Superior temporal gyrus (tissue), 1 donor: Measurements from ENCODE around the gene CNRIP1.
A peak's percentile ranks its signal among the peaks of the same experiment; 100 is the strongest.
"Not testable (repeated sequence)": the region's sequence is repeated elsewhere in the genome, so short reads cannot be mapped to it uniquely, and the experiment has no call there.

Experiments used
- DNase-seq: peaks from one replicate; pipeline ENCODE4 v3.0.0-alpha.2; 2016; ENCODE audit errors: extremely low spot score

Gene CNRIP1, protein sequence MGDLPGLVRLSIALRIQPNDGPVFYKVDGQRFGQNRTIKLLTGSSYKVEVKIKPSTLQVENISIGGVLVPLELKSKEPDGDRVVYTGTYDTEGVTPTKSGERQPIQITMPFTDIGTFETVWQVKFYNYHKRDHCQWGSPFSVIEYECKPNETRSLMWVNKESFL

DNA sequence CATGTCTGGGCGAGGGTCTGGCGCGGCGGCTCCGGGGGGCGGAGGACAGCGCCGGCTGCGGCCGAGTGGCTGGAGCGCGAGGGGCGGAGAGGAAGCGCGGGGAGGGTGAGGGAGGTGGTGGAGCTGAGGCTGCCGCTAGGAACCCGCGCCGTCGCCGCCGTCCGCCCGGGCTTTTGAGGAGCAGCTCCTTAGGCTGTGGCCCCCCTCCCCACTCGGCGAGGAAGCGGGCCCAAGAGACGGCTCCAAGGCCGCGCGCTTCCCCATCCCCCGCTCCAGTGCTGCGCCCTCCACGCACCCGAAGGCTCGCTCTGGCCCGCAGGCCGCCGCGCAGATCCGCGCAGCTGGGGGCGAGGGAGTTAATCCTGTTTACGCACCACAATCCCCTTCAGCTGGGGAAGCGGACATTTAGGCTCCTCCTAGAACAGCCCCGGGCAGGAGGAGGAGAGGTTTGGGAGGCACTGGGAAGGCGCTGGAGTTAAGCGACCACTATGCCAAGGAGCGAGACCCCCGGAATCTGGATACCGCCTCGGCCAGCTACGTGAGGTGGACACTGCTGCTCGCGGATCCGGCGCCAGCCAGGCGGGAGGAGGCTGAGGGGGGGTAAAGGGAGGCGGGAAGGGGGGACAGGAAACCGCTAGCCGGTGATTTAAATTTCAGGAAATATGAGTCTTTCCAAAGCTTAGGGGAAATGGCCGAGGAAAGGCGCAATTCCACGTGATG is at the start of gene CNRIP1:
Gene CNRIP1, minus strand, starts transcription at position 552 of the 720 bp plus-strand sequence. Its CDS starts 549 bp downstream, at position 3.
- DNase-seq: peak; percentile 75

DNA sequence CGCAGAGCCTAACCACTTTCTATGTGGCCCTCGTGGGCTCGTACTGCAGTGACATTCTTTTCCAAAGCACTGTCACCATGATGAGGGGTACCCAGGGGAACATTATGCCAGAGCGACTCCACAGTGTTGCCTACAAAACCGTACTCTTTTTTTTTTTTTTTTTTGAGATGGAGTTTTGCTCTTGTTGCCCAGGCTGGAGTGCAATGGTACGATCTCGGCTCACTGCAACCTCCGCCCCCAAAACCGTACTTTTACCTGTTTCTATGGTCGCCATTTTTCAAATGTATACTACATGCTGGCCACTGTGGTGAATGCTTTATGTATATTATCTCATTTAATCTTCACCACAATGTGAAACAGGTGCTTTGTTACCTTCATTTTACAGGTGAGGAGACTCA is 49.6 kb upstream of the CNRIP1 start:
- no peak for DNase-seq

DNA sequence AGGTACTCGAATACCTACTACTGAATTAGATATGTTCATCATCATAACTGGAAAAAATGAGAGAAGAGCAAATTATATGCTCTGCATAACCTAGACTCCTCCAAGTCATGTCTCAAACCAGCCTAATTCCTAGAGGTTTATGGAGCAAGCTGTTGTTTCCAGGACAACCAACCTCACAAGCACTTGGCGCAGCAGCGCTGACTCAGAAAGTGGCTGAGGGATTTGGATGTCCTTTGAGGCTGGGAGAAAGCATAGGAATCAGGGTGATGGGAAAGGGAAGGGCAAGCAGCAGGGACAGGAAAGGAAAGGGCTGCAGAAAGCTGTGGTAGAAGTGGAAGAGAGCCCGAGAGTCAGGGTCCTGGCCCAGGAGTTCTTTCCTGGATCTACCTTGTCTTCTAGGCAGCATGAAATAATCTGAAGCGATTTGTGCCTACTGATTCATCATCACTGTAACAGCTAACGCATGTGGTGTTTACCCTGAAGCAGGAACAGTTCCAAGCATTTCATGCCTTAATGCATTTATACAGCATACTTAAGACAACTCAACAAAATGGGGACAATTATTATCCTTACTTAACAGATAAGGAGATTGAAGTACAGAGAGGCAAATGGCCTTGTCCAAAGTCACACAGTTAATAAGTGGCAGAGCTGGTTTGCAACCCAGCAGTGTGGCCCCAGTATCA is 49.0 kb upstream of the CNRIP1 start:
- peak; percentile 77 for DNase-seq

DNA sequence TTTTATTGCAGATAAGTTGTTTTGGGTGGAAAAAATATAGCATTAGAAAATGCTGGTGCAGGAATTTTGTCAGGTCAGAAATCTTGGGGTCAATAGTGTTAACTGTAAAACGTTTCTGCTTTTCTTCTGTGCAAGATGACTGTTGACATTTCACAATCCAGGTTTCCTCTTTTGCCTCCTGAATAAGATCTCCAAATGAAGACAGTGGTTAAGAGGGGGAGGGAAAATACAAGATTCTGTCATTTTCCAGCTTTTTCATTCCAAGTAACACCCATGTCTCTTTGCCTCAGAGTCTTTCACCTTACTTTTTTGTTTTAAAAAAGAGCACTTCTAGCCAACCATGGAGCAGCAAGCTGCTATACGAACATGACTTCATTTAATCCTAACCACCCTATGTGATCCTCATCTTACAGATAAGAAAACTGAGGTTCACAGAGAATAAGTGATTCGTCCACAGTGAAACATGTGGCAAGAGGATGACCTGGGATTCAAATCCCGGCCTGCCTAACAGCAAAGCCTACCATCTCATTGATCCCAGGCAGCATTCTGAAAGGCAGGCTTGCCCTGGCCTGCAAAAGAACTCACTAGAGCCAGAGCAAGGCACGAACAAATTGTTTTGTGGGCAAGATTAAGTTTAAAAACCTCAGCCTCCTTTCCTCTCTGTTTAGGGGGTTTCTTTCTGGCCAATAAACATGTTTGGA is 48.4 kb upstream of the CNRIP1 start:
- peak; percentile 49 for DNase-seq

DNA sequence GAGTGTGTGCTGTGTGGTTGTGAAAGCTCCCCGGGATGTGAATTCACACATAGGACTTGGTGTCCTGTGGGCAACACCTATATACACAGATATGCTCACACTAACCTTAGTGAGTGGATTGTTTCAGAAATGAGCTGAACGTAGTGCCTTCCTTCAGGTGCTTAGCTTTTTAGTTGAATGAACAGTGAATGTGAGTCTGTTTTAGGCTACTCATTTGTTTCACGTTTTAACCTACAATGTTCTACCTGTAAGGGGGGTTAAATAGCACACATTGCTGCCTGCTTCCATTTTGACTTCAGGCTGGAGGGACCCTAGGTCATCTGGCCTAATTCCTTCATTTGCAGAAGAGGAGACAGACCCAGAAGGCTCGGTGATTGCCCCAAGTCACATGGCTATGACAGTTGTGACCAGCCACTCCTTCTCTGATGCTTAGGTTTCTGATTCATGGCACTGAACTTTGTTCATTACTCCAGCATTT is 46.4 kb upstream of the CNRIP1 start:
- DNase-seq: no peak

DNA sequence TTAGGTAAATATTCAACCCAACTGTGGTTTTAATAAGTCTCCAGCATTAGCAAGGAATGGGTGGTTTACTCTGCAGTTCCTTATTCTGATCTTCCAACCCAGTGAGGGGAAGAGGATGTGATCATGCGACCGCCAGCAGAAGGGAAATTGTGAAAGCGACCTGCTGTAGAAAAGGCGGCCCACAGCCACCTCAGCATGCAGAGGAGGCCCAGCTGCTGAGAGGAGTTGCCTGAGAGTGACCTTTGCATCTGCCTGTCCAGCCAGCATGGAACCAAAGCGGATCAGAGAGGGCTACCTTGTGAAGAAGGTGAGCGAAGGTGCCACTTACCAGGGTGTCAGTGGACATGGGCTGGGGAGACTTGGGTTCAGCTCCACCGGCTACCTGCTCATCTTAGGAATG is 45.3 kb upstream of the CNRIP1 start, which contains the start of gene PLEK:
Gene PLEK, plus strand, starts transcription at position 196 of the 400 bp plus-strand sequence. Its CDS starts 70 bp downstream, at position 266.
- no peak for DNase-seq

DNA sequence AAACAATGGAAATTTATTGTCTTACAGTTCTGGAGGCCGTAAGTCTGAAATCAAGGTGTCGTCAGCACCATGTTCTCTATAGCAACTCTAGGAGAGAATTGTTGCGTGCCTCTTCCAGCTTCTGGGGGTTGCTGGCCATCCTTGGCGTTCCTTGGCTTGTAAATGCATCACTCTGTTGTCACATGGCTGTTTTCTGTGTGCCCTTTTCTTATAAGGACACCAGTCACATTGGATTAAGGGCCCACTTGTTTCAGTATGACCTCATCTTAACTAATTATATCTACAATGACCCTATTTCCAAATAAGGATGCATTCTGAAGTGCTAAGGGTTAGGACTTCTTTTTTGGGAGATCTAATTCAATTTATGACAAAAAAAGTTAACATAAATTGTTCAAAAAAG is 44.0 kb upstream of the CNRIP1 start:
- DNase-seq: no peak

DNA sequence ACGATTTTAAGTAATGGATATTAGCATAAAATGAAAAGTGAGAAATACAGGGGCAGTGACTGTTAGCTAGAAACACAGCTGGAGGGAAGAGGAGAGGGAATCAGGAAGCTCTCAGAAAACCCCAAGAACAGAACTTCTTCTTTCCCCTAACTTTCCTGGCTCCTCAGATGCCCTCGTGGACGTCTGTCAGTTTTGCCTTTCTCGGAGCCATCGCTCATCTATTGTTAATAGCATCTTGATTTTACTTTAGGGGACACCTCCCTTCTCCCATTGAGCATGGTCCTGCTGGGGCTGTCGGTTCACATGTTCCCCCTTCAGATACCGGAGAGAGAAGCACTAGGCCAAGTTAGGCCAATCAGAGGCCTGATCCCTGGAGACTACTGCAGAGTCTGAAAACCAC is 43.0 kb upstream of the CNRIP1 start:
- DNase-seq: no peak

DNA sequence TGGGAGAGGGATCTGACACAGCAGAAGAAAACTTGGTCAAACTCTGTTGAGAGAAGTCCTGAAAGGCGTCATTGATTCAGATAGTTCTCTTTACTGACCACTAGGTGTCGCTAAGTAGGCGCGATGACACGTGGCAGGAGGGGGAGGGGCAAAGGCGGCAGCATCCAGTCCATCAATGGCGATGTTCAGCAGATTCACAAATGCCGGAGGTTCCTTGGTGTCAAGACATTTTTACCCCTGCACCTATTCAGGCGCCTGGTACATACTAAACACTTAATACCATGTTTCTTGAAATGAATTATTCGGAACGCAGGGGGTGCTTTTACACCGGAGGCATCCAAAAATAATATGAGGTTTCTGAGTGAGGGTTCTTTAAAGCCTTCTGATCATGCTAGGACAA is 42.3 kb upstream of the CNRIP1 start:
- peak; percentile 61 for DNase-seq

DNA sequence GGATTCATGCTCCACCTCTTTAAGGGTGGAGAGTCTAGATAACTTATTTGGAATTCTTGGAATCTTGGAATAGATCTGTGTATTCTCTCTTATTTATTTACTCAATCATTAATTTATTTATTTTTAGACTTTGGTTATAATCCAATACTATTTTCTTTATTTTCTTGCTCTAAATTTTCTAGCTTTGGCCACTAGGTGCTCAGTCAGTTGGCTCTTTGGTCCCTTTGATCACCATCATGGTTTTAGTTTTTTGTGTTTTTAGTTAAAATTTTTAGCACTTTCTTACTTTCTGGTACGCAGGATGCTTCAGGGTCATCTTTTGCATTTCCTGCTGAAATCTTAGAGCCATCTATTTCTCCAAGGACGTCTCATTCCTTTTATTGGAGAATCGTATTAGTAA is 40.1 kb upstream of the CNRIP1 start:
- DNase-seq: no peak

DNA sequence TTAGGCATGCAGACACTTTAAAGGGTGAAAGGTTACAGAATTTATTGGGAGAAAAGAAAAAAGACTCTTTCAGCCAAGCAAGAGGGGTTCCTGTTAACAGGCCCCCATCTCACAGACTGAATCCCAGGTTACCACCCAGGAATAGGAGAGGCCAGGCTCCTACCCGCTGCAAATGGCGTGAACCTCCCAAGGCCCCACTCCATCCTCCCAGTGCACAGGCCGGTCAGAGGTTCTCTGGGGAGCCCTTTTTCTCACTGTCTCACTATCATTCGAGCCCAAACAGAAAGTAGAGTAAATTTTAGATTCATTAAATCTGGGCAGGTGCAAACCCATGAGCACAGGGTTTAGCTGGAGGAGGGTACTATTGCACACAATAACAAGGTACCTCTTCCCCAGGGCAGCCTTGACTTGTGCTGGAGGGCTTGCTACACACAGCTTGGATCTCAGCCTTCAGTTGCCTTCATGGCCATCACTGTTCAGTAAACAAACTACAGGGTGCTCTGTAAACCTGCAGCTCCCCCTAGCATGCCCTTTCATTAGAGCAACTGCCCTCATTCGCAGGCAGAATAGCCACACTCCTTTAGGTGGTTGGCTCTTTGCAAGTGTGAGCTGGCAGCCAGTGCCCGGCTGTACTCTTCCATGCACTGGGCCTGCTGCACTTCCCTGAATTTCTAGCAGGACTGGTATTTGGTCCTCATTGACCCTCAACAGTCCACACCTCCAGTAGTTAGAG is 38.0 kb upstream of the CNRIP1 start:
- DNase-seq: peak; percentile 49

DNA sequence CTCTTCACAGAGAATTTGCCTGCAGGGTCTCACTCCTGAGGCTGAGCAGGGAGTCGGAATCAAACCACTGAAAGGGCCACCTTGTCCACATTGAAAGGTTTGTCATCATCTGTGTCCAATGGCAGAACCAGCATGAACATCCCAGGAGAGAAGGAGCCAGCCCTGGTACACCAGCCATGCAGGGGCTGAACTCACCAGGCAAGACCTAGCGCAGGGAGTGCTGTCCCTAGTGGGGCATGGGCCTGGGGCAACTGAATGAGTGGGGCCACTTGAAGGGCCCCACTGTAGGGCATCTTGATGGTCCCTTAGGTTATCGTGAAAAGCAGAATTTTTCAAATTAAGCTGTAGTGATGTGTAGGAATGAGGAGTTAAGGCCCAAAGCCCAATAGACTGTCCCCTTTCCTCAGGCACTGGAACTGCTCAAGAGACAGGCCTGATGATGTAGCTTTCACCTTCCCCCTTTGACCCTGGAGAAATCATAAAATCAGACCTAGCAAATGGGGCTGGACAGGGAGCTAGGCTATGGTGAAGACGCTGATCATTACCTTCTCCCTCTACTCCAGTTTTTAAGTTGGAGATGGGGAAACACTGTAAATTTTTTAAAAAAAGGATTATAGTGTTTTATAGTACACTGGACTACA is 37.0 kb upstream of the CNRIP1 start:
- no peak for DNase-seq

DNA sequence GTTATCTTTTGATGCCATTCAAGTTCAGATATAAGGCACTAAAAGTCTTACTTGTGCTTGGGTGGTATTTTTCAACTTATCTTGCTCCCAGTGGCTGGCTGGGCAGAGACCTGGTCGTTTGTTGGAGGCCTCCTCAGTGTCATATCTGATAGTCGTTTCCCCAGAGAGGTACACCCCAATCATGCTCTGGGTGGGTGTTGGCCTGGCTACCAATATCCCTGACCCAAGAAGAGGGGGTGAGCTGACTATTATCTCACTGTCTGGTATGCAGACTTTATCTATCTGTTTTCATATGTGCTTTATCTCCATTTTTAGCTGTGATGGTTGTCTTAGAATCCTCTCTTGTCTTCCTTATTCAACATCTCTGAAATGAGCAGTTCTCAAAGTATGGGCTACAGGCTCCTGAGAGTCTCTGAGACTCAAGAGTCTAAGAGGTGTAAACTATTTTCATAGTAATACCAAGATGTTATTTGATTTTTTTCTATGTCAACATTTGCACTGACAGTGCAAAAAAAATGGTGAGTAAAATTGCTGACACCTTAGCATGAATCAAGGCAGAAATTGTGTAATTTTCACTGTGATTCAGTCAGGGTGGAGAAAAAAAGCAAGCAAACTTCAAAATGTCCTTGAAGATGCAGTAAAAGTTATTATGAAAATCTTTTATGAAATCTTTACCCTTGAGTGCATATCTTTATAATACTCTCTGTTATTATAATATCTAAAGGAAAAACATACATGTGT is 33.1 kb upstream of the CNRIP1 start:
- no peak for DNase-seq

DNA sequence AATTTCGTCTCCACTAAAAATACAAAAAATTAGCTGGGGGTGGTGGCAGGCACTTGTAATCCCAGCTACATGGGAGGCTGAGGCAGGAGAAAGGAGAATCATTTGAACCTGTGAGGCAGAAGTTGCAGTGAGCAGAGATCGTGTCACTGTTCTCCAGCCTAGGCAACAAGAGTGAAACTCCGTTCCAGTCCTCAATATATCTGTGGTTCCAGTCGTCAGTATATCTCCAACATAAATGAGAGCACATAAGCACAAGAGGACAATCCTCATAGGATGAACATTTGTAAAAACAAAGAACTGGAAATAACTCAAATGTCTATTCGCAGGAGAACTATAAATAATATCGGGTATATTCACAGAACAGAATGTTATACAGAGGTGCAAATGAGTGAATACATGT is 32.2 kb upstream of the CNRIP1 start:
- no peak for DNase-seq

DNA sequence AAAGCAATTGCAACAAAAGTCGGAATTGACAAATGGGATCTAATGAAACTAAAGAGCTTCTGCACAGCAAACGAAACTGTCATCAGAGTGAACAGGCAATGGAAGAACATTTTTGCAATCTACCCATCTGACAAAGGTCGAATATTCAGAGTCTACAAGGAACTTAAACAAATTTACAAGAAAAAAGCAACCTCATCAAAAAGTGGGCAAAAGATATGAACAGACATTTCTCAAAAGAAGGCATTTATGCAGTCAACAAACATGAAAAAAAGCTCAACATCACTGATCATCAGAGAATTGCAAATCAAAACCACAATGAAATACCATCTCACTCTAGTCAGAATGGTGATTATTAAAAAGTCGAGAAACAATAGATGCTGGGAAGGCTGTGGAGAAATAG is 29.3 kb upstream of the CNRIP1 start:
- not testable (repeated sequence) for DNase-seq

DNA sequence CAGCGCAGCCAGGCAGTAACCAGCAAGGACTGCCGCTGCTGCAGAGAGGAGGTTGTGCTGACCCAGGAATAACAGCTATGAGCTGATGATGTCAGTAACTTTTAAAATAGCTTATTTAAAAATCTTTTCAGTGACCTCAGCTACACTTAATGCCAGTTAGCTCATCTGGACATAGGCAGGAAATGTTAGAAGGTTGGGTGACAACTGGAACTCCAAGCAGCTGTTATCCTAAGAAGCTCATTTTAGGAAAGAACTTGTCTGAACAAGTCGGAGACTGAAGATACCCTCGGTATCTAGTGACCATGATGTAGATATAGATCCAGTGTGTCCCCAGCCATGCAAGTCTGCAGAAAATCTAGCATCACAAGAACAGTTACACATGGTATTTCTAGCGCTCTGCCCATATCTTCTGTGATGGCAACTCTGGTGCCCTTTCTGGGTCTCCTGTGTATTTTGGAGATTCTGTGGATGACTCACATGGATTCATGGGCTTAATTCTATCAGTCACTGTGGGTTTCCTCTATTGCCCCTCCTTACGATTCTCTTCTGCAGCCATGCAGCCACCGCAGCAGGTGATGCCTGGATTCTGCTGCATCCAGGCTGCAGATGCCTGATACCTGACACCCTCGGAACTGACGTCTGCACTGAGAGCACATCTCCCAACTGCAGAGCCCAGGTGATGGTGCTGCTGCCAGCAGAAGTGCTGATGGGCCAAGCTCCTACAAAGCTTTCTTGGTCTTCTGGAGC is 25.6 kb upstream of the CNRIP1 start:
- no peak for DNase-seq

DNA sequence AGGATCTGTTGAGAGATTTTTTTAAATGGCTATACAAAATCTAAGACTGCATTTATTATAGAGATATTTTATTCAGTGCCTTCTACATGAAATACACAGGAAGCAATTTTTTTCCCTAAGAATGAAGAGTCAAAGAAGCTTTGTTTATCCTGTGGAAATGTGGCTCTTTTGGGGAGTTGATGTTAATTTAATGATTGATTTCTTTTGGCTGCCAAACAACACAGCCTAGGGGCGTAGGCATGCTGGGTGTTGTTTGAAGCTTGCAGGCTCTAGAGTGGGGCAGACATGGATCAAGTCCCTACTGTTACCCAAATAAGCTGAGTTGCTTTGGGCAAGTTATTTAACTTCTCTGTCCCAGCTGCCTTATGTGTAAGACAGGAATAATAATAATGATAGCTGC is 24.3 kb upstream of the CNRIP1 start:
- no peak for DNase-seq

DNA sequence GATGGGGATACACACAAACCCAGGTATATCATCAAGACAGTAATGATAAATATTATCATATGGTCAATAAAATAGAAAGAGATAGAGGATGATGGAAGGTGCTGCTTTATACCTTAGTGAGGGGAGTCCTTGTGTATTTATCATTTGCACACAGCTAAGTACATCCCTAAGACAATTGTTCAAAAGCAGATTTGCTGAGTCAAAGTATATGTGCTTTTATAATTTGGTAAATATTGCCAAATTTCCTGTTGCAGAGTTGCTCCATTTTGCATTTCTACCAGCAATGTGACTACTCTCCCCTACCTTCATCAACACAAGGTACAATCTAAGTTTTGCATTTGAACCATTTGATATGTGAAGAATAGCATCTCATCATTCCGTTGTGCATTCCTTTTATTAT is 22.7 kb upstream of the CNRIP1 start:
- no peak for DNase-seq

DNA sequence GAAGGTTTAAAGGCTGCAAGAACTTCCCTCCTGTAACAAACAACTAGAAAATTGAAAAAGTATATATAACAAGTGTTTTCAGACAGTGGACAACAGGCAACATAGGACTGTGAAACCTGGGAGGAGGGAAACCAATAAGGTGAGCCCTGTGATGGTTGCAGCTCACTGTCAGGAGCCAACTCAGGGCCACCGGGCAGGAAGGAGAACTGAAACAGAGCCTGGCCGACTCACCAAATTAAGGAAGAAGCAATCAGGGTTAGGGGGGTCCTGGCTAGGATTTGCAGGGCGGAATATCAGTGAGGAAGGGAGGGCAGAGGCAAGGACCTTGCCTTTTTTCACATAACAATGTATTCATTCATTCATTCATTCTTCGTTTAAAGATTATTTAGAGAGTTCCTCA is 21.8 kb upstream of the CNRIP1 start:
- no peak for DNase-seq

DNA sequence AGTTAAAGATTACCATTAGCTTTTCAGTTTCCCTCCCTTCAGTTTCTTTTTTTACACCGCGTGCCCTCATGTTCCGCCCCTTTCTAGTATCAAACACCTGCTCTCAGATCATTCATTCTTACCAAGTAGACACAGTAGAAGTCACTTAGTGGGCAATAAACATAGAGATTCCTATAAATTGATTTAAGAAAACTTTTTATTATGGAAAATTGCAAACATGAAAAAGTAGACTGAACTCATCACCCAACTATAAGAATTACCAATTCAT is 21.2 kb upstream of the CNRIP1 start:
- DNase-seq: no peak
